HepG2 (cell line): Measurements from ENCODE around the gene DNTTIP2. TPM values are rescaled to one million over a fixed set of nuclear protein-coding genes. Genes with fewer than 3 reads are reported as not detected.
A peak's percentile ranks its signal among the peaks of the same experiment; 100 is the strongest.

Experiments used
- ATF6 ChIP-seq: sonication (generic); formaldehyde crosslinking; conservative IDR thresholded peaks from 2 replicates; pipeline ENCODE4 v1.4.0; 2020; ENCODE audit warnings: missing genetic modification reagents
- CHD4 ChIP-seq: fragments of 200-600 bp; sonication (generic); IDR thresholded peaks from 2 replicates; pipeline ENCODE4 v1.7.0; 2017; ENCODE audit warnings: mild to moderate bottlenecking, low read length, borderline replicate concordance
- EHMT2 ChIP-seq: fragments of 200-600 bp; sonication (generic); IDR thresholded peaks from 2 replicates; pipeline ENCODE4 v1.7.0; 2017; ENCODE audit warnings: antibody characterized with exemption, low read depth, low read length, borderline replicate concordance
- ETS1 ChIP-seq: sonication (generic); formaldehyde crosslinking; IDR thresholded peaks from 2 replicates; pipeline ENCODE4 v1.4.0; 2020; ENCODE audit warnings: missing genetic modification reagents
- HIVEP1 ChIP-seq: sonication (generic); formaldehyde crosslinking; IDR thresholded peaks from 2 replicates; pipeline ENCODE4 v1.4.0; 2020; ENCODE audit warnings: mild to moderate bottlenecking, missing genetic modification reagents
- IKZF4 ChIP-seq: sonication (generic); formaldehyde crosslinking; IDR thresholded peaks from 2 replicates; pipeline ENCODE4 v1.5.1; 2020; ENCODE audit warnings: borderline replicate concordance, mild to moderate bottlenecking, low read depth, missing genetic modification reagents; ENCODE audit errors: not compliant biosample characterization
- MLLT10 ChIP-seq: sonication (generic); formaldehyde crosslinking; IDR thresholded peaks from 2 replicates; pipeline ENCODE4 v1.4.0; 2020; ENCODE audit warnings: missing genetic modification reagents
- MYPOP ChIP-seq: sonication (generic); formaldehyde crosslinking; IDR thresholded peaks from 2 replicates; pipeline ENCODE4 v1.8.1; 2023; ENCODE audit warnings: mild to moderate bottlenecking, moderate library complexity, missing genetic modification reagents
- NR2F2 ChIP-seq: IDR thresholded peaks from 2 replicates; pipeline ENCODE4 v1.6.1; 2012; ENCODE audit warnings: low read depth, inconsistent platforms, borderline replicate concordance
- RAD51 ChIP-seq: fragments of 450-650 bp; IDR thresholded peaks from 2 replicates; pipeline ENCODE4 v1.6.1; 2016; ENCODE audit warnings: borderline replicate concordance
- RXRB ChIP-seq: IDR thresholded peaks from 2 replicates; pipeline ENCODE4 v1.6.1; 2016; ENCODE audit warnings: borderline replicate concordance, missing genetic modification reagents, missing compliant biosample characterization
- SAFB2 ChIP-seq: sonication (generic); formaldehyde crosslinking; IDR thresholded peaks from 2 replicates; pipeline ENCODE4 v1.5.1; 2020; ENCODE audit warnings: missing genetic modification reagents, low read depth, mild to moderate bottlenecking, borderline replicate concordance
- SPEN ChIP-seq: sonication (generic); formaldehyde crosslinking; IDR thresholded peaks from 2 replicates; pipeline ENCODE4 v1.5.1; 2020; ENCODE audit warnings: low read depth, mild to moderate bottlenecking, missing genetic modification reagents
- SSRP1 ChIP-seq: IDR thresholded peaks from 2 replicates; pipeline ENCODE4 v1.6.1; 2016; ENCODE audit warnings: control low read depth
- USF2 ChIP-seq, 2 experiments: sonication (generic) in 1 of 2; formaldehyde crosslinking in 1 of 2; IDR thresholded peaks; 2 replicates each; pipeline versions ENCODE4 v1.5.1 to v1.6.1; 2011 to 2020; ENCODE audit warnings: borderline replicate concordance in 1 of 2, low read depth in 1 of 2, low read length in 1 of 2, mild to moderate bottlenecking in 1 of 2, missing genetic modification reagents in 1 of 2, moderate library complexity in 1 of 2
- ZBTB25 ChIP-seq: IDR thresholded peaks from 2 replicates; pipeline ENCODE4 v1.6.1; 2018; ENCODE audit warnings: missing genetic modification reagents
- ZC3H13 ChIP-seq: sonication (generic); formaldehyde crosslinking; IDR thresholded peaks from 2 replicates; pipeline ENCODE4 v1.8.1; 2023; ENCODE audit warnings: mild to moderate bottlenecking, missing genetic modification reagents, moderate library complexity
- ZNF124 ChIP-seq: sonication (generic); formaldehyde crosslinking; IDR thresholded peaks from 2 replicates; pipeline ENCODE4 v1.4.0; 2020; ENCODE audit warnings: missing genetic modification reagents
- ZNF558 ChIP-seq: sonication (generic); formaldehyde crosslinking; IDR thresholded peaks from 2 replicates; pipeline ENCODE4 v1.9.0; 2022; ENCODE audit warnings: mild to moderate bottlenecking, missing genetic modification reagents, borderline replicate concordance
- ZNF589 ChIP-seq: sonication (generic); formaldehyde crosslinking; conservative IDR thresholded peaks from 2 replicates; pipeline ENCODE4 v1.8.0; 2022; ENCODE audit warnings: mild to moderate bottlenecking, moderate library complexity, missing genetic modification reagents
- ZNF816 ChIP-seq: sonication (generic); formaldehyde crosslinking; IDR thresholded peaks from 2 replicates; pipeline ENCODE4 v1.8.0; 2022; ENCODE audit warnings: missing genetic modification reagents, mild to moderate bottlenecking, borderline replicate concordance
- polyA plus RNA-seq, 8 experiments: library from polyadenylated mRNA; depleted of rRNA in 3 of 8; stranded (reverse) in 7 of 8; unstranded in 1 of 8; fragments of >200 nt; fragmentation: Illumina TruSeq in 4 of 8; extraction: Trizol in 4 of 8; gene quantifications; 2 replicates each; pipeline versions ENCODE4 v1.2.1 to v1.2.3, GENCODE V29; 2011 to 2016; ENCODE audit warnings: low read depth in 4 of 8, missing spikeins in 1 of 8, mixed read lengths in 1 of 8; ENCODE audit not compliant: insufficient read depth in 1 of 8
- total RNA-seq, 5 experiments: library from RNA; depleted of rRNA; stranded (reverse); fragments of >200 nt; fragmentation: Illumina TruSeq; extraction: Trizol; gene quantifications; 2 replicates each; pipeline ENCODE4 v1.2.3, GENCODE V29; 2016; ENCODE audit warnings: low read depth in 1 of 5

Gene DNTTIP2
- total and polyA plus RNA-seq, 2 of the 13 experiments (the other 11 are each of a cell fraction or from before 2014, with no cell fraction given): 11.4 to 63.3 TPM

GRCh38 chr1:93846206-93846991 lies 32.6 kb downstream of the DNTTIP2 start (continued):
- TF ChIP-seq CHD4 (no peak), EHMT2 (no peak), ATF6 (CRISPR knock-in tag) (0 out of 2 replicates have a peak, but pooled peaks have one; percentile 56), ZNF558 (CRISPR knock-in tag) (no peak), RXRB (CRISPR knock-in tag) (no peak), SSRP1 (CRISPR knock-in tag) (no peak), NR2F2 (no peak), MYPOP (0 out of 2 replicates have a peak, but pooled peaks have one; percentile 57), SPEN (CRISPR knock-in tag) (peak; percentile 56), ZNF589 (CRISPR knock-in tag) (no peak), HIVEP1 (no peak), ZNF124 (CRISPR knock-in tag) (peak; percentile 49; the same call in 1 of the 2 replicates), RAD51 (no peak), ZBTB25 (CRISPR knock-in tag) (no peak), IKZF4 (no peak), ETS1 (CRISPR knock-in tag) (0 out of 2 replicates have a peak, but pooled peaks have one; percentile 75), SAFB2 (CRISPR knock-in tag) (no peak), ZNF816 (CRISPR knock-in tag) (no peak; the same call in 1 of the 2 replicates), MLLT10 (CRISPR knock-in tag) (no peak), USF2 (IDR thresholded peaks at IDR 0.05; ENCODE audit: low read depth, low read length) (no peak), USF2 (CRISPR knock-in tag; IDR thresholded peaks at IDR 0.05; ENCODE audit: borderline replicate concordance) (no peak), ZC3H13 (CRISPR knock-in tag) (peak; percentile 67; the same call in 1 of the 2 replicates)
